Stimulated activated CD8-positive, alpha-beta memory T cell treated with anti-CD3 and anti-CD28 coated beads, Interleukin-7, amount 100 ng/mL, for 48 hours (primary cell): ENCODE measurements around the gene WNT9A.
"Not testable (repeated sequence)": the region's sequence is repeated elsewhere in the genome, so short reads cannot be mapped to it uniquely, and the experiment has no call there.

Experiments used
- DNase-seq, 2 donors: peaks; one replicate each; pipeline ENCODE4 v3.0.0-alpha.2; 2020; ENCODE audit warnings: low read depth in 1 of 2; ENCODE audit errors: extremely low read depth in 1 of 2

The WNT9A gene

GRCh38 chr1:227889047-227889862, 58.5 kb downstream of the WNT9A start:
- DNase-seq = no peak

GRCh38 chr1:227888404-227889046, 59.2 kb downstream of the WNT9A start:
- DNase-seq = no peak

- no peak for DNase-seq
These were observed 59.9 kb downstream of the WNT9A start for GRCh38 chr1:227887697-227888403.

- DNase-seq = no peak
These were observed 60.6 kb downstream of the WNT9A start for GRCh38 chr1:227886993-227887696.

- DNase-seq = no peak
These were observed 61.2 kb downstream of the WNT9A start for GRCh38 chr1:227886503-227886961.

- DNase-seq = no peak
These were observed 61.9 kb downstream of the WNT9A start for GRCh38 chr1:227885648-227886502.

GRCh38 chr1:227885135-227885647, 62.5 kb downstream of the WNT9A start:
- DNase-seq = no peak

- no peak for DNase-seq
These were observed 63.2 kb downstream of the WNT9A start for GRCh38 chr1:227884370-227885134.

GRCh38 chr1:227883641-227884301, 64.0 kb downstream of the WNT9A start:
- DNase-seq = no peak

- no peak for DNase-seq
These were observed 64.6 kb downstream of the WNT9A start for GRCh38 chr1:227883073-227883520.

- DNase-seq = no peak
These were observed 67.3 kb downstream of the WNT9A start for GRCh38 chr1:227880342-227880924.

GRCh38 chr1:227877810-227878209, 69.9 kb downstream of the WNT9A start:
- DNase-seq = not testable (repeated sequence)

GRCh38 chr1:227871892-227872291, 75.8 kb downstream of the WNT9A start:
- DNase-seq = not testable (repeated sequence)

- DNase-seq = no peak
These were observed 77.4 kb downstream of the WNT9A start for GRCh38 chr1:227870366-227870765.

GRCh38 chr1:227869851-227870305, 77.9 kb downstream of the WNT9A start:
- no peak for DNase-seq

GRCh38 chr1:227869279-227869842, 78.4 kb downstream of the WNT9A start:
- no peak for DNase-seq
